Skeletal muscle satellite cell (primary cell): ENCODE results near the gene CAMK1D.

Experiments
- H3K27me3 ChIP-seq: 2 replicates; pipeline ENCODE4 v1.7.0; 2013; ENCODE audit warnings: low read length; ENCODE audit not compliant: control insufficient read depth, insufficient read depth
- H3K36me3 ChIP-seq: 2 replicates; pipeline ENCODE4 v1.7.0; 2013; ENCODE audit warnings: mild to moderate bottlenecking, control low read depth, low read length; ENCODE audit not compliant: insufficient read depth
- H3K4me1 ChIP-seq: 2 replicates; pipeline ENCODE4 v1.7.0; 2013; ENCODE audit warnings: low read length; ENCODE audit not compliant: control insufficient read depth, insufficient read depth
- H3K4me2 ChIP-seq: 2 replicates; pipeline ENCODE4 v1.7.0; 2013; ENCODE audit warnings: mild to moderate bottlenecking, low read length
- H3K4me3 ChIP-seq: 2 replicates; pipeline ENCODE4 v1.7.0; 2013; ENCODE audit warnings: low read length
- H3K9ac ChIP-seq: 2 replicates; pipeline ENCODE4 v1.7.0; 2013; ENCODE audit warnings: mild to moderate bottlenecking, low read depth, low read length, moderate library complexity
- H3K9me3 ChIP-seq: replicated peaks from 2 replicates; pipeline ENCODE4 v1.7.0; 2013; ENCODE audit warnings: mild to moderate bottlenecking, control low read depth, low read length

The CAMK1D gene

DNA sequence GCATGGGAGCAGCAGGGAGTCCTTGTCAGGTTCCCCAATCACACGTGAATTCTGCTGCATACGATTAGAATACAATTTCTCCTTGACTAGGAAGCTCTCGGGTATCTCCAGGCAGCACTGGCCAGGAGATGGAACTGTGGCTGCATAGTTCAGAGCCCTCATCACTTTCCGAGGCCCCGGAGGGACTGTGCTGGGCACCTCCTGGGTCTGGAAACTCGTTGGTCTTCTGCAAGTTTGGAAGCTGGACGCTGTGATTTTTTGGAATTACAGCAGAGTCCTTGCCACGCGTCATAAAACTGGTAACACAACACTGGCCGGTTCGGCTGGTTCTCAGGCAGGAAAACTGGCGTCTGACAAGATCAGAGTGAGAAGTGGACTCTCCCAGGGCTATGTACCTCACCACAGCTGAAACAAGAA lies 436.1 kb downstream of the CAMK1D start:
- no peaks in the 10 kb centered on the region for H3K9me3 ChIP-seq
- no peaks in the 10 kb centered on the region for H3K36me3 ChIP-seq
- peaks cover 2% of the 10 kb centered on the region for H3K4me1 ChIP-seq
- no peak overlapping the region for H3K4me2 ChIP-seq
- H3K27me3 ChIP-seq, result peaks cover 10% of the 10 kb centered on the region
- no peak overlapping the region for H3K4me3 ChIP-seq
- H3K9ac ChIP-seq, result no peak overlapping the region

DNA sequence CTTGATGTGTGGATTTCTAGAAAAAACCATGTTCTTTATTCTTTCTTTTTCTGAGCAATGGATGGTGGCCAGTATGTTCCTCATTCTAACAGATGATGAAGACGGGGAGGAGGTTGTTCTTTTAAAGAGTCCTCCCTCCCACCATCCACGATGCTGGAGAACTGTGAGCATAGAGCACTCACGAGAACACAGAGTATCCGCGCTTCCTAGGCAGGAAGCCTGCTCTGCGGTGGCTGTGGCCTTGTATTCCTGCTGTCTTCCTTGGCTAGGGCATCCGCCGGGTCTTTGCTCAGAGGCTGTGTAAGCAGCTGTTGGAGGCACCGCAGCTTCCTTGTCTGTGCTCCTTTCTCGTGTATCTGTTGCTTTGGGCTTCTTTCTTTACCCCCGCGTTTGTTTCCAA lies 437.9 kb downstream of the CAMK1D start:
- Histone ChIP-seq H3K4me1 (peaks cover 2% of the 10 kb centered on the region), H3K4me2 (no peak overlapping the region), H3K9ac (no peak overlapping the region), H3K36me3 (no peaks in the 10 kb centered on the region), H3K4me3 (no peak overlapping the region), H3K9me3 (peaks cover under 1% of the 10 kb centered on the region), H3K27me3 (peaks cover 10% of the 10 kb centered on the region)

DNA sequence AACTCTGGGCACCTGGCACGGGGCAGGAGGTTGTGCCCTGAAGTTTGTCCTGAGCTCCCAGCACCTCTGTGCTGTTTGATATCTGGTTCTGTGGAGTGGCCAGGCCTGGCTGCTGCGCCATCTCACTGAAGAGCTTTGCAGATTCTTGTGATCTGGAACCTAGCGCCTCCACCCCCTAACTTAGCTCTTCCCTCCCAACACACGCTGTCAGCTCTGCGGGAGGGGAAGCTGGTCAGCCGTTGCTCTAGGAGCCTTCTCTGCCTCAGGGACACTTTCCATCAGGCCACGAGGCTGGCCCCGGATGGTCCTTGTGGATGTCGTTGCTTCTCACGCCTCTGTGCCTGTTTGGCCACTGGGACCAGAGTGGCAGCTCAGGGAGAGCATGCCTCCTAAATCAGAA lies 438.9 kb downstream of the CAMK1D start:
- no peaks in the 10 kb centered on the region for H3K36me3 ChIP-seq
- peaks cover 10% of the 10 kb centered on the region for H3K27me3 ChIP-seq
- H3K4me3 ChIP-seq, result no peak overlapping the region
- no peak overlapping the region for H3K9ac ChIP-seq
- H3K4me1 ChIP-seq, result peaks cover under 1% of the 10 kb centered on the region
- H3K9me3 ChIP-seq, result peaks cover 3% of the 10 kb centered on the region
- H3K4me2 ChIP-seq, result no peak overlapping the region

DNA sequence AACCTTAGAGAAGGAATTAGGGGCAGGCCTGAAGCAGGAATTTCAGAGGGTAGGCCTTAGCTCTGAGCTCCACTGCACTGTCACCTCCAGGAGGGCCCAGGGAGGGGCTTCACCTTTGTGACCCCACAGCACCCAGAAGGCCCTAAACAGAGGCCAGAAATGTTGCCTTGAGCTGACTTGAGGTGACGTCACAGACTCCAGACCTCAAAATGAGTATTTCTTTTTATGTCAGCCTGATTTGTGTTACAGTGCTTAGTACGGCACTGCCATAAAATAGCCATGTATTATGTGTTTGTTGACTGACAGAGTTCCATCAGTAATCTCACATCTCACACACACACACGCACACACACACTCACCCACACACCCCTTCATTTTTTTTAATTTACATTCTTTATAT lies 440.9 kb downstream of the CAMK1D start:
- Histone ChIP-seq H3K9me3 (peaks cover 3% of the 10 kb centered on the region), H3K36me3 (no peaks in the 10 kb centered on the region)

DNA sequence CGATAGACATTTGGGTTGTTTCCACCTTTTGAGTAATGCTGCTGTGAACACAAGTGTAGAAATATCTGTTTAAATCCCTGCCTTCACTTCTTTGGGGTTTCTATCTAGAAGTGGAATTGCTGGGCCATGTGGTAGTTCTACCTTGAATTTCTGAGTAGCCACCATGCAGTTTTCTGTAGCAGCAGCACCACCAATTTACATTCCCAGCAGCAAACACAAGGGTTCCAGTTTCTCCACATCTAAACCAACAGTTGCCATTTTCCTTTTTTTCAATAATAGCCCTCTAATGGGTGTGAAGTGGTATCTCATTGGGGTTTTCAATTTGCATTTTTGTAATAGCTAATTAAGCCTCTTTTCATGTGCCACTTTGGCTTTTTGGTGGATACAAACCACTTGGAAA lies 442.4 kb downstream of the CAMK1D start:
- no peak overlapping the region for H3K9ac ChIP-seq
- H3K4me1 ChIP-seq, result no peaks in the 10 kb centered on the region
- H3K27me3 ChIP-seq, result no peaks in the 10 kb centered on the region
- no peak overlapping the region for H3K4me2 ChIP-seq
- peaks cover 3% of the 10 kb centered on the region for H3K9me3 ChIP-seq
- H3K4me3 ChIP-seq, result no peak overlapping the region
- H3K36me3 ChIP-seq, result no peaks in the 10 kb centered on the region

More for the DNA sequence above, 440.9 kb downstream of the CAMK1D start:
- H3K4me2 ChIP-seq, result no peak overlapping the region
- H3K9ac ChIP-seq, result no peak overlapping the region
- peaks cover 6% of the 10 kb centered on the region for H3K27me3 ChIP-seq
- no peak overlapping the region for H3K4me3 ChIP-seq
- no peaks in the 10 kb centered on the region for H3K4me1 ChIP-seq

DNA sequence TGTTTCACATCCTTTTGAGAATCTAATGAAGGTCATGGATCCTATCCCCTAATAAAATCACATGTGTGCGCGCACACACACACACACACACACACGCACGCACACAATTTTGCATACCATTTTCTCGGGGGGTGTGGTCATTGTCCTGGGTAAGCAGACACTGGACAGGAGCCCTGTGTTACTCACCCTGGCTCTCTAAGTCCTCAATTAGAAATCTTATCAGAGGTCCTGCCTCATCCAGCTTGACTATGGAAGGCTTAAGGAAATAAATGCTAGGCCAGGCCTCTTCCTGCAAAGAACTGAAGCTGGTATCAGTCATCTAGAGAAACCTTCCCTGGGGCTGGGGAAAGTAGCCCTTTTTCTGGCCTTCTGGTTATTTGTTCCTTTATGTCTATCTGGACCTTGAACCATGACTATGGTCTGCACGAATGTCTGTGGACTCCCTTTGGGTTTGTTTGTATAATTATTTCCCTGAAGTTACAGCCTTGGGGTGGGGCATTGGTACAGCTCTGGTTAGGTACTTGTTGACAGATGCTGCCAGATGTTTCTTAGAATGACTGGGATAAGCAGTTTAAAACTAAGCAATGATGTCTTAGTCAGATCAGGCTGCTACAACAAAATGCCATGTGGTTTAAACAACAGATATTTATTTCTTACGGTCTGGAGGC lies 443.7 kb downstream of the CAMK1D start:
- H3K4me2 ChIP-seq, result no peak overlapping the region
- H3K27me3 ChIP-seq, result no peaks in the 10 kb centered on the region
- peaks cover 3% of the 10 kb centered on the region for H3K9me3 ChIP-seq
- H3K4me3 ChIP-seq, result no peak overlapping the region
- no peaks in the 10 kb centered on the region for H3K36me3 ChIP-seq
- H3K4me1 ChIP-seq, result no peaks in the 10 kb centered on the region
- no peak overlapping the region for H3K9ac ChIP-seq

DNA sequence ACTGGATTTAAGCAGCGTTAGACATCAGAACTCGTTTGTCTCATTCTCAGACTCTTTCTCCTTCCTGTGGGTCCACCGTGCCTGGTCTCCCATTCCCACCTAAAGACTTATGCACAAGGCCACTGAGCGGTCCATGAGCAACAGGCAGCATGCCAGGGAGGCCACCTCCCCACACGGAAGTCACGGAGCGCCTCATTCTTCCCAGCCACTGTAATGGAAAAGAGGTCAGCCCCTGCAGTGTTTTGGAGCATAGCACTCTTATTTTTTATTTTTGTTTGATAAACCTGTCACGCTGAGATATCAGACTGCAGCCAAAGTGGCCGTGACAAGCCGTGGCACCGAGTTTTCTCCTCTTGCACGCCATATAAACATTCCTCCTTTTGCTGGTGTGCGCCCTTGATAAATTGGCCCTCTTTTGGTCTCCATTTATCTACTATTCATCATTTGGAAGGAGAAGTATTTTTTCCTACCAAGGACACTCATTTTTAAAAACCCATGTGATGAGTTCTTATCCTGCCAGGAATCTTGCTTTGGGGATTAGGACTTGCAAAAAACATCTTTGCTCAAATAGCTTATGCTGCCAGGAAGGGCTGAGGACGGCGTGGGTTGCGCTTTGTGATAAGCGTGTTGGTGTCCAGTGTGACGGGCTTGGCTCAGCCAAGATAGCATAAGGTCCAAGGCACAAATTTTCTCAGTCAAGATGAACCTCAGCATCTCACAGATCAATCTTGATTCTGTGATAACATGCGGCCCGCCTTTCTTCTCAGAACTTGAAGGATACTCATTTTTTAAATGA lies 446.2 kb downstream of the CAMK1D start:
- Histone ChIP-seq H3K27me3 (no peaks in the 10 kb centered on the region), H3K9ac (no peak overlapping the region), H3K4me1 (no peaks in the 10 kb centered on the region), H3K36me3 (no peaks in the 10 kb centered on the region), H3K9me3 (peaks cover 3% of the 10 kb centered on the region), H3K4me3 (no peak overlapping the region), H3K4me2 (no peak overlapping the region)

DNA sequence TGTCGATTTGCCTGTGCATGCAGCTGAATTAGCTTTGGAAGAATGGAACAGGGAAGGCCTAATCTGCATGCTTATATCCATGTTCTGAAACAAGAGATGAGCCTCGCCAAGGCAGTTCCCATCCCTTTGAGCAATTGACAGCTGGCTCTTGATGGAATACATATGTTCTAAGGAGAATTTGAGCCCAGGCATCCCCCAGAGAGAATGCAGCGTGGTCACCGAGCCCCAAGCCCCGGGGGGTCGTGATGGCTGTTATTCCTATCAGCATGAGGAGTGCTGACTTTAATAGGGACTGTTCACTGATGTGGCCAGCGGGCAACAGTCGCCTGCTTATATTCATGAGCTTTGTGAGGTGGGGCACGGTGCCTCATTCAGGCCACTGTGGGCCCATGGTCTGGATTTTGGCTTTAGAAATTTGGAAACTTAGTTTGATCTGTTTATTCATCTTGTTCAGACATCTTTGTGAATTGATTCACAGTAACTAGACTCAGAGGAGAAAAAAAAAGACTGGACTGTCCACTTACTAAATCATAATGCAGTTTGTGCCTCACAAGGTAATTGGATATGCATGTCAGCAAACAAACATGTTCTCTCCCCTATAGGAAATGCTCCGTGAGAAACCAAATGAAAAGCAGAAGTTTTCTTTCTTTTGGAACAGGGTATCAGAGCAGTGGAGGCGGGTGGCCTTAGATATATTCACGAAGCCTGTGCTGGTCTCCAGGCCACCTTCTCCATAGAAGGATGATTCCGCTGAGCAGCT lies 447.2 kb downstream of the CAMK1D start:
- H3K27me3 ChIP-seq, result no peaks in the 10 kb centered on the region
- H3K9ac ChIP-seq, result no peak overlapping the region
- peaks cover 3% of the 10 kb centered on the region for H3K9me3 ChIP-seq
- no peak overlapping the region for H3K4me2 ChIP-seq
- H3K4me3 ChIP-seq, result no peak overlapping the region
- H3K36me3 ChIP-seq, result no peaks in the 10 kb centered on the region
- H3K4me1 ChIP-seq, result no peaks in the 10 kb centered on the region

DNA sequence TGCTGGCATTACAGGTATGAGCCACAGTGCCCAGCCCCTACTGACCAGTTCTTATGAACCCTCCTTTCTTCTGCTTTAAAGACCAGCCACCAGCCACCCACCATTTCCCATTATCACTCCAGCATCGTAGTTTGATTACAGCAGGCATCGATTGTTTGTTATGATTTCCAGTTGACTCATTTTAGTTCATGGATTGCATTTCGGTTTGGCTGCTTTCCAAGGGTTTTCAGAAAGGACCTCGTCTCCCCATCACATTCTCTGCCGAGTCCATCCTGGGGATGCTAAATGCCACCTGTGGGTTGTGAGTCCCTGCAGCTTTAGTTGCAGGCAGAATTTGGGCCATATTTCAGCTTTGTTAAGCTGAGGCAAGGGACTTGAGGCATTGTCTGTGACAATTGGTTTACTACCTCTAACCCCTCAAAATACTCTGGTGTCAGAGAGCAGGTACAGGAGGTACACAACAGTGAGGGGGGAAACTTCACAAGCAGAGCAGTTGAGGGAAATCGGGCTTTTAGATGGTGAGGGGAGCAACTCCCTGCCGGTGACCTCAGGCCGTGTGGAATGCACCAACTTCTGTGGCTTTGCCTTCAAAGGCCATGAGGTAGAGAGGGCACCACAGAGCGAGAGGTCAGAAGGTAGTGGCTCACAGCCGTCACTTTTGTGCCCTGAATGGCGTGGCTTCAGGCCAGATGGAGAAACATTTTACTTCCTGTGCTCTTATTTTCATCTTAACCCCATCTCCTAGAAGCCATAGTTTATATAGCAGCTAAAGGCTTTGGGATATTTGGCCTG lies 448.3 kb downstream of the CAMK1D start:
- no peaks in the 10 kb centered on the region for H3K27me3 ChIP-seq
- H3K4me3 ChIP-seq, result no peak overlapping the region
- no peak overlapping the region for H3K9ac ChIP-seq
- H3K4me2 ChIP-seq, result no peak overlapping the region
- no peaks in the 10 kb centered on the region for H3K36me3 ChIP-seq
- H3K4me1 ChIP-seq, result no peaks in the 10 kb centered on the region
- H3K9me3 ChIP-seq, result no peaks in the 10 kb centered on the region

DNA sequence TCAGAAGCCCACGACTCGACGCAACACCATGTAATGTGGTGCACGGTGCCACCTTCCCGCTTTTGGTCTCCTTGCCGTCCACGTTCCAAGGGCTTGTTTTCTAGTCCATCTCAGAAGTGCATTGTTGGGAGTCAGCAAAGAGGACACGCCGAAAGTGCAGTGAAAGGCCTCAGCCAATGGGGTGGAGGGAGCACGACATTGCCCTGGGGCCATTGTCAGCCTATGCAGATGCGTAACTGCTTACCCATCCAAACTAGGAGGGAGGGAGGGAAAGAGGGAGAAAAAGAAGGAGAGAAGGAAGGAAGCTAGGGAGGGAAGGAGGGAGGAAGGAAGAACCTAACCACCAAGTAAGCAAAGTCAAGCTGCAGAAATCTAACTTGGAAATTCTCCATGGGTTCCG lies 449.8 kb downstream of the CAMK1D start:
- Histone ChIP-seq H3K4me3 (no peak overlapping the region), H3K36me3 (no peaks in the 10 kb centered on the region), H3K9ac (no peak overlapping the region), H3K9me3 (no peaks in the 10 kb centered on the region), H3K27me3 (no peaks in the 10 kb centered on the region), H3K4me1 (no peaks in the 10 kb centered on the region), H3K4me2 (no peak overlapping the region)

DNA sequence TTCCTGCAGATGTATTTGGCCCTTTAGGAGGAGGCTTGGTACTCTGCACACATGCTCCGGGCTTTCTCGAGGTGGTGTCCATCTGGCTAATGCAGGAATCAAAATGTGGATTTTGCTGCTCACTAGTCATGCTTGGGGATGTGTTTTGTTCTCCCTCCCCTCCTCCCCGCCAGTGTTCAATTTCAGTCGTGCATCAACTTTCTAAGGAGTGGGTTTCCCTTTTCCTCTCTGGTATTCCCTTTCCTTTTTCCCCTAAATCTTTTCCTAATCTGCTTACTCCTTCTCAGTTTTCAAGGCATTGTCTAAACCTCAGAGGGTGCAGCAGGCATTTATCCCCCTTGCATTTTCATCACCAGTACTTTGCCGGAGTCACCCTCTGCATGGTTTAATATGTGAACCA lies 450.4 kb downstream of the CAMK1D start:
- Histone ChIP-seq H3K9ac (no peak overlapping the region), H3K27me3 (no peaks in the 10 kb centered on the region), H3K4me3 (no peak overlapping the region), H3K36me3 (no peaks in the 10 kb centered on the region), H3K9me3 (no peaks in the 10 kb centered on the region), H3K4me2 (no peak overlapping the region), H3K4me1 (no peaks in the 10 kb centered on the region)
